Keratinocyte (primary cell): Measurements from ENCODE around the gene NDOR1. TPM values are rescaled to one million over a fixed set of nuclear protein-coding genes. Genes with fewer than 3 reads are reported as not detected.

Source experiments
- DNase-seq: peaks from one replicate; pipeline ENCODE4 v3.0.0-alpha.2; 2011; ENCODE audit warnings: low read depth, missing footprints, low spot score
- FAIRE-seq: peaks from 2 replicates; lab custom pipeline; 2011; peaks lifted over from hg19 to GRCh38; lab: Jason Lieb, UNC
- H2AFZ ChIP-seq: 2 replicates; pipeline ENCODE4 v1.6.0; 2012; ENCODE audit warnings: low read length, control low read depth, inconsistent platforms; ENCODE audit not compliant: control insufficient read depth
- H3K27ac ChIP-seq: 2 replicates; pipeline ENCODE4 v1.5.1; 2011; ENCODE audit warnings: low read length; ENCODE audit not compliant: control insufficient read depth, insufficient read depth
- H3K27me3 ChIP-seq: 3 replicates; pipeline ENCODE4 v1.6.0; 2011; ENCODE audit warnings: low read length; ENCODE audit not compliant: control insufficient read depth, insufficient read depth; ENCODE audit errors: extremely low read depth
- H3K36me3 ChIP-seq, 2 experiments: 2 replicates in 1 of 2; 3 replicates in 1 of 2; pipeline ENCODE4 v1.5.1; 2011; ENCODE audit warnings: low read length in 2 of 2, mild to moderate bottlenecking in 1 of 2; ENCODE audit not compliant: control insufficient read depth in 2 of 2, insufficient read depth in 2 of 2; ENCODE audit errors: extremely low read depth in 1 of 2
- H3K4me1 ChIP-seq: 3 replicates; pipeline ENCODE4 v1.5.1; 2011; ENCODE audit warnings: low read length; ENCODE audit not compliant: control insufficient read depth, insufficient read depth; ENCODE audit errors: extremely low read depth
- H3K4me2 ChIP-seq: 3 replicates; pipeline ENCODE4 v1.6.0; 2011; ENCODE audit warnings: low read depth, low read length; ENCODE audit not compliant: control insufficient read depth, insufficient read depth; ENCODE audit errors: extremely low read depth
- H3K4me3 ChIP-seq, 3 experiments: fragments of 200-600 bp in 1 of 3; sonication (generic) in 1 of 3; 2 replicates in 2 of 3; 3 replicates in 1 of 3; pipeline ENCODE4 v1.5.1; 2011 to 2016; ENCODE audit warnings: low read length in 3 of 3, mild to moderate bottlenecking in 3 of 3, control low read depth in 2 of 3, inconsistent platforms in 1 of 3, low read depth in 1 of 3, mixed read lengths in 1 of 3, mixed run types in 1 of 3, moderate library complexity in 1 of 3; ENCODE audit not compliant: control insufficient read depth in 2 of 3, insufficient read depth in 2 of 3; ENCODE audit errors: extremely low read depth in 1 of 3
- H3K79me2 ChIP-seq: 2 replicates; pipeline ENCODE4 v1.6.0; 2012; ENCODE audit warnings: low read length; ENCODE audit not compliant: control insufficient read depth, insufficient read depth
- H3K9ac ChIP-seq: 3 replicates; pipeline ENCODE4 v1.6.0; 2011; ENCODE audit warnings: low read length; ENCODE audit not compliant: control insufficient read depth, insufficient read depth; ENCODE audit errors: extremely low read depth
- H3K9me1 ChIP-seq: 3 replicates; pipeline ENCODE4 v1.6.0; 2011; ENCODE audit warnings: low read length; ENCODE audit not compliant: control insufficient read depth, insufficient read depth; ENCODE audit errors: extremely low read depth
- H3K9me3 ChIP-seq: 2 replicates; pipeline ENCODE4 v1.5.1; 2012; ENCODE audit warnings: low read depth, low read length; ENCODE audit not compliant: control insufficient read depth
- H4K20me1 ChIP-seq: 3 replicates; pipeline ENCODE4 v1.6.0; 2011; ENCODE audit warnings: low read length; ENCODE audit not compliant: control insufficient read depth, insufficient read depth; ENCODE audit errors: extremely low read depth
- CTCF ChIP-seq, 3 experiments: IDR thresholded peaks in 1 of 3; conservative IDR thresholded peaks in 1 of 3; optimal IDR thresholded peaks in 1 of 3; 2 replicates in 2 of 3; 3 replicates in 1 of 3; pipeline versions ENCODE3 to v1.5.1; 2011; ENCODE audit warnings: low read length in 3 of 3, mild to moderate bottlenecking in 3 of 3, moderate library complexity in 2 of 3, control low read depth in 1 of 3, inconsistent platforms in 1 of 3; ENCODE audit not compliant: insufficient read depth in 2 of 3; ENCODE audit errors: extremely low read depth in 1 of 3
- EZH2 ChIP-seq: IDR thresholded peaks from one replicate; pipeline ENCODE4 v1.6.1; 2012; ENCODE audit warnings: inconsistent platforms, mild to moderate bottlenecking, low read length, moderate library complexity
- dilution Hi-C: fragments of 300-500 bp; cut with MboI; formaldehyde crosslinking; loops from one replicate; pipeline ENCODE4 v1.7.0; 2020; ENCODE audit warnings: low sequenced_read_pairs; ENCODE audit not compliant: extremely low pct_ligation_motif_present
- polyA plus RNA-seq, 5 experiments: library from polyadenylated mRNA; depleted of rRNA in 3 of 5; stranded (reverse) in 3 of 5; stranded (forward) in 1 of 5; unstranded in 1 of 5; fragments of >200 nt; gene quantifications; 1 replicate in 1 of 5; 2 replicates in 3 of 5; 3 replicates in 1 of 5; pipeline versions ENCODE4 v1.2.1 to v1.2.3, GENCODE V29; 2011 to 2012; ENCODE audit warnings: missing spikeins in 2 of 5, low read depth in 1 of 5, low replicate concordance in 1 of 5

Gene NDOR1
- polyA plus RNA-seq, 1 donor (not counting 4 experiments of a cell fraction or from before 2014, with no cell fraction given): 3.9 TPM

- dilution Hi-C loops: no loop called here
- no peaks in the 10 kb centered on the region for H4K20me1 ChIP-seq
- no peak for FAIRE-seq
- no peaks in the 10 kb centered on the region for H3K27me3 ChIP-seq
- H3K4me3 ChIP-seq: no peak overlapping the region
- H3K36me3 ChIP-seq: peaks cover 18 to 21% of the 10 kb centered on the region in 2 experiments
- no peaks in the 10 kb centered on the region for H3K9me3 ChIP-seq
- H3K9ac ChIP-seq: no peak overlapping the region
- H3K9me1 ChIP-seq: no peaks in the 10 kb centered on the region
- no peak for TF ChIP-seq CTCF (optimal IDR thresholded peaks at IDR 0.05 in 1 of 3, IDR thresholded peaks at IDR 0.05 in 1 of 3, conservative IDR thresholded peaks at IDR 0.05 in 1 of 3; ENCODE audit: extremely low read depth in 1 of 3, insufficient read depth in 2 of 3, low read length in 3 of 3)
- TF ChIP-seq EZH2: no peak
- peaks cover 13% of the 10 kb centered on the region for H3K4me1 ChIP-seq
- H2AFZ ChIP-seq: no peak overlapping the region
- H3K27ac ChIP-seq: no peak overlapping the region
- DNase-seq: no peak
- peaks cover 30% of the 10 kb centered on the region for H3K79me2 ChIP-seq
- no peak overlapping the region for H3K4me2 ChIP-seq
Measured at GRCh38 chr9:137183980-137184595, 21.4 kb upstream of the NDOR1 start.

- no peak overlapping the region for H3K27ac ChIP-seq
- no peak for TF ChIP-seq EZH2
- TF ChIP-seq CTCF (optimal IDR thresholded peaks at IDR 0.05 in 1 of 3, IDR thresholded peaks at IDR 0.05 in 1 of 3, conservative IDR thresholded peaks at IDR 0.05 in 1 of 3; ENCODE audit: extremely low read depth in 1 of 3, insufficient read depth in 2 of 3, low read length in 3 of 3): no peak
- DNase-seq (no peak), FAIRE-seq (no peak)
- dilution Hi-C loops: no loop called here
- peaks cover 37% of the 10 kb centered on the region for H3K79me2 ChIP-seq
- no peaks in the 10 kb centered on the region for H3K27me3 ChIP-seq
- peaks cover 22% of the 10 kb centered on the region for H3K4me1 ChIP-seq
- peaks cover 19 to 21% of the 10 kb centered on the region in 2 experiments for H3K36me3 ChIP-seq
- H3K9ac ChIP-seq: no peak overlapping the region
- H2AFZ ChIP-seq: no peak overlapping the region
- no peaks in the 10 kb centered on the region for H3K9me1 ChIP-seq
- no peaks in the 10 kb centered on the region for H3K9me3 ChIP-seq
- no peaks in the 10 kb centered on the region for H4K20me1 ChIP-seq
- no peak overlapping the region for H3K4me2 ChIP-seq
- no peak overlapping the region for H3K4me3 ChIP-seq
Measured at GRCh38 chr9:137184881-137185660, 20.4 kb upstream of the NDOR1 start.
